GM12878 (cell line): ENCODE results near the gene ROBO4. TPM values are rescaled to one million over a fixed set of nuclear protein-coding genes. Genes with fewer than 3 reads are reported as not detected.

Experiments used
- ATAC-seq: fragments of 200-7000 bp; cut with Tn5 transposase; 3 replicates; pipeline ENCODE4 v1.9.1; 2020; ENCODE audit warnings: mild to moderate bottlenecking, moderate library complexity
- BruUV-seq: library from RNA; stranded (reverse); fragments of 400-500 nt; replicated peaks from 2 replicates; lab custom pipeline; 2021; lab: Mats Ljungman, UMichigan
- CTCF ChIA-PET: fragments of 300-600 bp; sonication (Branson Sonifier 250); formaldehyde crosslinking; extraction: SDS; loops from one replicate; lab custom pipeline; 2021; ENCODE audit warnings: inconsistent platforms; lab: Yijun Ruan, JAX
- POLR2A ChIA-PET: fragments of 350-600 bp; formaldehyde crosslinking; extraction: SDS; loops from one replicate; lab custom pipeline; 2021; ENCODE audit warnings: inconsistent platforms; lab: Charles Lee
- RAD21 ChIA-PET: fragments of 300-600 bp; sonication (Branson Sonifier 250); formaldehyde crosslinking; loops from one replicate; lab custom pipeline; 2023; ENCODE audit warnings: antibody characterized with exemption; ENCODE audit not compliant: unreplicated experiment; lab: Charles Lee
- SMC1A ChIA-PET: fragments of 300-600 bp; sonication (Branson Sonifier 250); formaldehyde crosslinking; loops from one replicate; lab custom pipeline; 2023; ENCODE audit not compliant: unreplicated experiment, uncharacterized antibody; lab: Charles Lee
- DNase-seq: peaks from one replicate; pipeline ENCODE4 v3.0.0-alpha.2; 2011; ENCODE audit warnings: low read depth, low spot score
- FAIRE-seq: peaks from 3 replicates; lab custom pipeline; 2011; peaks lifted over from hg19 to GRCh38; lab: Jason Lieb, UNC
- H2AFZ ChIP-seq: 2 replicates; pipeline ENCODE4 v1.6.0; 2011; ENCODE audit warnings: low read depth, low read length, control low read depth; ENCODE audit not compliant: control insufficient read depth
- H3K27ac ChIP-seq: 2 replicates; pipeline ENCODE4 v1.5.1; 2011; ENCODE audit warnings: control low read depth; ENCODE audit not compliant: control insufficient read depth, insufficient read depth
- H3K27me3 ChIP-seq, 2 experiments: replicated peaks in 1 of 2; 2 replicates each; pipeline versions ENCODE4 v1.6.0 to v1.6.1; 2011; ENCODE audit warnings: low read length in 1 of 2; ENCODE audit not compliant: control insufficient read depth in 2 of 2, insufficient read depth in 2 of 2
- H3K36me3 ChIP-seq, 2 experiments: 2 replicates each; pipeline ENCODE4 v1.5.1; 2011; ENCODE audit warnings: low read length in 1 of 2; ENCODE audit not compliant: control insufficient read depth in 2 of 2, insufficient read depth in 2 of 2
- H3K4me1 ChIP-seq: 2 replicates; pipeline ENCODE4 v1.6.1; 2011; ENCODE audit warnings: mild to moderate bottlenecking, low read length, moderate library complexity, mixed read lengths; ENCODE audit not compliant: control insufficient read depth, insufficient read depth
- H3K4me2 ChIP-seq: 2 replicates; pipeline ENCODE4 v1.6.0; 2011; ENCODE audit warnings: control low read depth; ENCODE audit not compliant: control insufficient read depth, insufficient read depth
- H3K4me3 ChIP-seq: fragments of 200-600 bp; sonication (generic); 2 replicates; pipeline ENCODE4 v1.5.1; 2016
- H3K79me2 ChIP-seq: 2 replicates; pipeline ENCODE4 v1.6.0; 2011; ENCODE audit warnings: low read length; ENCODE audit not compliant: control insufficient read depth, insufficient read depth
- H3K9ac ChIP-seq: 2 replicates; pipeline ENCODE4 v1.8.0; 2011; ENCODE audit warnings: low read length, control low read depth, mixed read lengths; ENCODE audit not compliant: control insufficient read depth, insufficient read depth
- H3K9me3 ChIP-seq: replicated peaks from 3 replicates; pipeline ENCODE4 v1.5.1; 2011; ENCODE audit warnings: mild to moderate bottlenecking, low read length; ENCODE audit not compliant: control insufficient read depth, insufficient read depth
- H4K20me1 ChIP-seq: 2 replicates; pipeline ENCODE4 v1.6.0; 2011; ENCODE audit not compliant: control insufficient read depth, insufficient read depth
- BHLHE40 ChIP-seq, 2 experiments: fragments of 450-650 bp in 1 of 2; IDR thresholded peaks; 2 replicates each; pipeline ENCODE4 v1.6.1; 2011 to 2017; ENCODE audit warnings: low read depth in 2 of 2, borderline replicate concordance in 1 of 2, improper control_type of control experiment in 1 of 2, low read length in 1 of 2, mild to moderate bottlenecking in 1 of 2
- SREBF2 ChIP-seq: IDR thresholded peaks from 2 replicates; pipeline ENCODE4 v1.6.1; 2012; ENCODE audit warnings: mild to moderate bottlenecking, low read length
- SUZ12 ChIP-seq: fragments of 200-600 bp; sonication (generic); IDR thresholded peaks from one replicate; pipeline ENCODE4 v1.6.1; 2018; ENCODE audit warnings: antibody characterized with exemption, mild to moderate bottlenecking; ENCODE audit not compliant: unreplicated experiment
- WGBS: methylation state at CpG from one replicate; pipeline ENCODE4 v1.1.6; 2016; ENCODE audit warnings: low lambda C conversion rate; ENCODE audit not compliant: insufficient replicate concordance, insufficient coverage; ENCODE audit errors: missing lambda C conversion rate; 5-methylcytosine and 5-hydroxymethylcytosine counted together
- in situ Hi-C: fragments of 300-500 bp; cut with MboI; formaldehyde crosslinking; loops from 9 replicates; pipeline ENCODE4 v1.14.3; 2018; ENCODE audit warnings: mixed read lengths
- intact Hi-C: fragments of 100-400 bp; cut with micrococcal nuclease; formaldehyde crosslinking; loops from one replicate; pipeline ENCODE4 v1.14.2; 2022; ENCODE audit not compliant: unreplicated experiment
- polyA plus RNA-seq, 11 experiments: library from polyadenylated mRNA; depleted of rRNA in 4 of 11; unstranded in 6 of 11; stranded (reverse) in 5 of 11; fragments of >200 nt; fragmentation: Nextera tagmentation in 4 of 11; fragmentation: Illumina TruSeq in 1 of 11; extraction: Ambion mirVana in 4 of 11; extraction: Trizol in 1 of 11; gene quantifications; 1 replicate in 1 of 11; 2 replicates in 10 of 11; pipeline versions ENCODE4 v1.2.1 to v1.2.3, GENCODE V29; 2011 to 2016; ENCODE audit warnings: inconsistent platforms in 2 of 11, missing spikeins in 2 of 11, low read depth in 1 of 11
- total RNA-seq, 4 experiments: library from RNA; depleted of rRNA in 3 of 4; stranded (reverse); fragments of >200 nt in 3 of 4; fragmentation: Illumina TruSeq in 1 of 4; extraction: Trizol in 1 of 4; gene quantifications; 2 replicates each; pipeline versions ENCODE4 v1.2.1 to v1.2.3, GENCODE V29; 2013 to 2021
- TF ChIP-seq, protein P1 (sequence below), 3 experiments: IDR thresholded peaks in 2 of 3; conservative IDR thresholded peaks in 1 of 3; 2 replicates each; pipeline ENCODE4 v1.5.1; 2011; ENCODE audit warnings: low read depth in 3 of 3, low read length in 3 of 3, mild to moderate bottlenecking in 3 of 3, control low read depth in 2 of 3, moderate library complexity in 2 of 3, inconsistent platforms in 1 of 3, mixed read lengths in 1 of 3; ENCODE audit not compliant: control insufficient read depth in 2 of 3, insufficient read depth in 1 of 3; ENCODE audit errors: extremely low read depth in 1 of 3

ROBO4 gene
- total and polyA plus RNA-seq, 10 of the 15 experiments (the other 5 are each of a cell fraction or from before 2014, with no cell fraction given) = not detected

DNA sequence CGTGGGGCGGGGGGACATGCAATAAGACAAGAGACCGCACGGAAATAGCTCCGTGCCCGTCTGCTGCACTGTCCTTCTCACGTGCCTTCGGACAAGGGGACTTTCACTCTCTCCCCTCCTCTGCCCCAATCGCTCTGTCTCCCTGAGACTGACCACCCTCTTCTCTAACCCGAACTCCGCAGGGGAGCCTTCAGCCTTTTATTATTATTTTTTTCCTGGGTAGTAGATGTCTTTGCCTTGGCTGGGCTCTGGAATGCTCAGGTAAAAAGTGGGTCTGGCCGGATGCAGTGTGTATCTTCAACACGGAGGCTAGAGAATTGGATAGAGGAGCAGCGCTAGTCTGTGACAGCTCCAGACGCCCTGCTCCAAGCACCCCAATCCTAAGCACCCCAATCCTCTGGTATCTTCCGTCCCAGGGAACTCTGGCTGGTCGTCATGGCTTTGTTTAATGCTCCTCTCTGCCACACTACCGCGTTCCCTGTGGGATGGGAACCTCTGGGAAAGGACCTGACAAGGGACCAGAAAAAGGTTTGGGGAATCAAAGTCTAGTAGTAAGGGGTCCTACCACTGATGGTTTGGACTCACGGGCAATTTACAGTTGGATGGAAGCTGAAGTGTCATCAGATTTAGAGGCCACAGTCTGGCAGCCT, 57.6 kb downstream of the ROBO4 start:
- intact Hi-C loops (loop anchor here (5.0 kb wide), 1 partner anchor 423 kb away; no protein-coding TSS in a partner anchor), in situ Hi-C loops (loop anchor here (5.0 to 25.0 kb wide), 2 partner anchors 168 to 428 kb away; partner anchors contain the start of genes OR8B4, SIAE and SPA17)
- H3K9me3 ChIP-seq = no peaks in the 10 kb centered on the region
- DNase-seq (no peak), ATAC-seq (no peak), FAIRE-seq (no peak)
- no peaks in the 10 kb centered on the region for H3K79me2 ChIP-seq
- ChIA-PET POLR2A (no interaction called here), RAD21 (no interaction called here), CTCF (no interaction called here), SMC1A (no interaction called here)
- 12% methylated on average over 20 of the region's 20 CpGs for WGBS
- H3K27ac ChIP-seq = no peak overlapping the region
- no peaks in the 10 kb centered on the region for H3K36me3 ChIP-seq
- H3K27me3 ChIP-seq = peaks cover 19 to 31% of the 10 kb centered on the region in 2 experiments
- TF ChIP-seq SREBF2 (no peak), BHLHE40 (IDR thresholded peaks at IDR 0.05; ENCODE audit: borderline replicate concordance in 1 of 2, low read depth in 2 of 2, low read length in 1 of 2) (peak in 1 of 2 experiments; percentile 42; a peak in 2 of 4 replicates)
- no peaks in the 10 kb centered on the region for H4K20me1 ChIP-seq
- no peak overlapping the region for H3K9ac ChIP-seq
- no peak overlapping the region for H3K4me3 ChIP-seq
- no peak overlapping the region for H2AFZ ChIP-seq
- no peaks in the 10 kb centered on the region for H3K4me1 ChIP-seq
- BruUV-seq = no TSS peak
- peak overlapping the region; percentile 47; the same call in 1 of the 2 replicates for H3K4me2 ChIP-seq

DNA sequence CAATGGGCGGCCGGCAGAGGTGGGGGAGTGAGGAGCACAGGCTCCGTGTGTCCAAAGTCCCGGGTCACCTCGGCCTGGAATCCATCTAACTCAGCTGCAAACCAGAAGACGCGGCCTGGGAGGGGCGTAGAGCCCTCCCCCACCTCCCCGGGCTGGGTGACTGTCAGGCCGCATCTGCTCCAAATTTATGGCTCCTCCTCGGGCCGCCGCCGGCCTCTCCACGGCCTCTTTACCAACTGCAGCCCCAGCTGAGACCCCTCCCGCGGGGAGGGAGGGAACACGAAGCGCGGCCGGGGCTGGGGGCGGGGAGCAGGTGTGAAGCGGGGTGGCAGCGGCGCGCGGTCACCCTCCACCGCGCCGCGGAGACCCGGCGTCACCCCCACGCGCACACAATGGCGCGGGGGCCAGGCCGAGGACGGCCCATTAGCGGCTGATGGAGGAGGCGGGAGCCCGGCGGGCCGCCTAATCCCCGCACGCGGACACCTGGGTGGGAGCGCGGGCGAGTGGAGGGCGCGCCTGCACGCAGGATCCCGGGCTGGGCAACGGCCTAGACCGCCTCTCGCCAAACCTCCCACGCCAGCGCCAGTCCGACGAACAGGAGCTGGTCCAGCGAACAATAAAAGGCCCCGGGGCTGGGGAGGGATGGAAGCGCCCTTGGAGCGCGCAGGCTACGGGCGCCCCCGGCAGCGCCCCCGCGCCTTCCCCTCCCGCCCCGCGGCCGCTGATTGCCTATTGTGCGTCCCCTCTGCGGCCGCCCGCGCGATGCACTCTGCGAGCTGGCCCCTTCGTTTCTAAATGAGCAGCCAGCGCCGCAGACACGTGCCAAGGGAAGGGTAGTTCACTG, 58.3 kb downstream of the ROBO4 start:
- intact Hi-C loops = loop anchor here (5.0 kb wide), 1 partner anchor 422 kb away; no protein-coding TSS in a partner anchor
- H4K20me1 ChIP-seq = no peaks in the 10 kb centered on the region
- no TSS peak for BruUV-seq
- peaks cover 16 to 28% of the 10 kb centered on the region in 2 experiments for H3K27me3 ChIP-seq
- in situ Hi-C loops = loop anchor here (5.0 to 25.0 kb wide), 2 partner anchors 167 to 427 kb away; partner anchors contain the start of genes OR8B4, SIAE and SPA17
- H3K79me2 ChIP-seq = no peaks in the 10 kb centered on the region
- H3K4me2 ChIP-seq = peak overlapping the region; percentile 47; the same call in 1 of the 2 replicates
- H3K9ac ChIP-seq = no peak overlapping the region
- CTCF ChIA-PET = interaction anchor here (0.6 to 1.8 kb wide), 5 partner anchors 10 to 195 kb away, joined by 3 to 7 read pairs (median 4); partner anchors contain the start of gene MSANTD2
- WGBS = 19% methylated on average over 43 of the region's 87 CpGs
- no peak overlapping the region for H2AFZ ChIP-seq
- no peak for FAIRE-seq
- TF ChIP-seq SUZ12 = peak; percentile 95
- TF ChIP-seq, protein P1, sequence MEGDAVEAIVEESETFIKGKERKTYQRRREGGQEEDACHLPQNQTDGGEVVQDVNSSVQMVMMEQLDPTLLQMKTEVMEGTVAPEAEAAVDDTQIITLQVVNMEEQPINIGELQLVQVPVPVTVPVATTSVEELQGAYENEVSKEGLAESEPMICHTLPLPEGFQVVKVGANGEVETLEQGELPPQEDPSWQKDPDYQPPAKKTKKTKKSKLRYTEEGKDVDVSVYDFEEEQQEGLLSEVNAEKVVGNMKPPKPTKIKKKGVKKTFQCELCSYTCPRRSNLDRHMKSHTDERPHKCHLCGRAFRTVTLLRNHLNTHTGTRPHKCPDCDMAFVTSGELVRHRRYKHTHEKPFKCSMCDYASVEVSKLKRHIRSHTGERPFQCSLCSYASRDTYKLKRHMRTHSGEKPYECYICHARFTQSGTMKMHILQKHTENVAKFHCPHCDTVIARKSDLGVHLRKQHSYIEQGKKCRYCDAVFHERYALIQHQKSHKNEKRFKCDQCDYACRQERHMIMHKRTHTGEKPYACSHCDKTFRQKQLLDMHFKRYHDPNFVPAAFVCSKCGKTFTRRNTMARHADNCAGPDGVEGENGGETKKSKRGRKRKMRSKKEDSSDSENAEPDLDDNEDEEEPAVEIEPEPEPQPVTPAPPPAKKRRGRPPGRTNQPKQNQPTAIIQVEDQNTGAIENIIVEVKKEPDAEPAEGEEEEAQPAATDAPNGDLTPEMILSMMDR (IDR thresholded peaks at IDR 0.05 in 2 of 3, conservative IDR thresholded peaks at IDR 0.05 in 1 of 3; ENCODE audit: control insufficient read depth in 2 of 3, extremely low read depth in 1 of 3, insufficient read depth in 1 of 3, low read depth in 3 of 3, low read length in 3 of 3) = no peak
- TF ChIP-seq, all 136 proteins: peak for 1
- ChIA-PET POLR2A (no interaction called here), SMC1A (no interaction called here), RAD21 (no interaction called here)
- no peak for DNase-seq
- no peak overlapping the region for H3K4me3 ChIP-seq
- H3K9me3 ChIP-seq = no peaks in the 10 kb centered on the region
- no peak overlapping the region for H3K27ac ChIP-seq
- ATAC-seq = no peak
- H3K36me3 ChIP-seq = no peaks in the 10 kb centered on the region
- no peaks in the 10 kb centered on the region for H3K4me1 ChIP-seq
